ENCODE measurements around the gene IER5L.
"Not testable (repeated sequence)": the region's sequence is repeated elsewhere in the genome, so short reads cannot be mapped to it uniquely, and the experiment has no call there.

The IER5L gene

DNA sequence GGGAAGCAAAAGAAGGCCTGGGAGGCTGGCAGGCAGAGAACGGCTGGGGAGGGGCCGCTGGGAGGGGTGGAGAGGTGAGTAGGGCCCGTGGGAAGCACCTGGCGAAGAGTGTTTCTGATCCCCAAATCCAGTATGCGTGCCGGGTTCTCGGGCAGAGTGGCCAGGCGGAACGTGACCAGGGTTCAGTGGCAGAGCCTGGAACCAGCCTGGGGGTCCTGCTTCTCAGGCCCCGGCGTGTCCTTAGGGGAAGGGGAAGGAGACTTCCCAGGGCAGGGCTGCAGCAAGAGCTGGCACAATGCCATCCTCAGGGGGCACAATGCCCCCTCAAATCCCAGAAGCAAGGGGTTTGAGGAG lies 25.5 kb upstream of the IER5L start:
- DNase-seq (ENCODE audit: low read depth in 3 of 3, low spot score in 1 of 3) = no peak

DNA sequence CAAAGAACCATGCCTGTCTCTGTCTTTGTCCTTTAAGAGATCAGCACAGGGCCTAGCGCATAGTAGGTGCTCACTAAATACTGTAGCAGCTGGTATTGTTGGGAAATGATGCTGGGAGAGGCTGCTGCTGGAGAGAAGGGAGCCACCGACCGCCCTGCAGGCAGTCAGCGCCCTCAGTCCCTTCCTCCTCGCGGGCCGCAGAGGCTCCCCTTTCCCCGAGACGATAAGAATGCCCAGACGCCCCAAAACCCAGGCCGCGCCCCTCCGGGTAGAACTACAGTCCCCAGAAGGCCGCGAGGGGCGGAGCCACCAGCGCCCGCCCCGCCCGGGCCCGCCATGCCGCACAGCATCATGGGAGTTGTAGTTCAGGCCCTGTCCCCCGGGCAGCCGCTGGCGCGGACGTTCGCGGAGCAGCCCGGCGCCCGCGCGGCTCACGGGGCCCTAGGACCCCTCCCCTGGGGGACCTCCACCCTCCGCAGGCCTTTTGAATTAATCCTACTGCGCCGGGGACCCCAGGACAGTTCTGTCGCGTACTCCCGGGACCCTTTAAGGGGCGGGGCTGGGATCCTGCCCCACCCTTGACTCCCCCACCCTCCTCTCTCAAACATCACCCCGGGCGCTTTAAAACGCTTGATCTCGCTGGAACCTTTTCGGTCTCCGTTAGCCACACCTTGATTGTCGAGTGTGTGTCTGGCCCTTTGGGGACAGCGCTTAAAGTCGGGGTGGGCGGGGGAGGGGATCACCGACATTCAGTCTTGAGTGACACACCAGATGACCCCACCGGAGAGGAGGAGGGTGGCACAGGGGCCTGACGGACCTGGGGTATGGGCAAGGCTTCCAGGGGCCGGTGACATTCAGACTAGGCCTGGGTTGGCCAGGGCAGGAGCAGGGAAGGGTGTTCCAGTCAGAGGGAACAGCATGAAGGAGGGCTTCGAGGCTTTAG lies 24.8 kb upstream of the IER5L start:
- DNase-seq (ENCODE audit: low read depth in 3 of 3, low spot score in 1 of 3) = peak; percentile 72 to 89 (median 79)

DNA sequence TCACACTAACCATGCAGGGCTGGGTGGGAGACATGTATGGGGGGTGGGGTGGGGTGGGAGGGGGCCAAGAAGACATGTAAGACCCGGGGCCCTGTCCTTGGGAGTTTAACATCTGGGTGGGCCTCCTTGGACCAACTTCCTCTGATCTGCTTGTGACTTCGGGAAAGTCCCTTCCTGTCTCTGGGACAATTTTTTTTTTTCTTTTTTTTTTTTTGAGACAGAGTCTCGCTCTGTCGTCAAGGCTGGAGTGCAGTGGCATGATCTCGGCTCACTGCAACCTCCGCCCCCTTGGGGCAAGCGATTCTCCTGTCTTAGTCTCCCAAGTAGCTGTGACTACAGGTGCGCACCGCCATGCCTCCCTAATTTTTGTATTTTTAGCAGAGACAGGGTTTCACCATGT lies 23.8 kb upstream of the IER5L start:
- DNase-seq (ENCODE audit: low read depth in 3 of 3, low spot score in 1 of 3) = no peak

DNA sequence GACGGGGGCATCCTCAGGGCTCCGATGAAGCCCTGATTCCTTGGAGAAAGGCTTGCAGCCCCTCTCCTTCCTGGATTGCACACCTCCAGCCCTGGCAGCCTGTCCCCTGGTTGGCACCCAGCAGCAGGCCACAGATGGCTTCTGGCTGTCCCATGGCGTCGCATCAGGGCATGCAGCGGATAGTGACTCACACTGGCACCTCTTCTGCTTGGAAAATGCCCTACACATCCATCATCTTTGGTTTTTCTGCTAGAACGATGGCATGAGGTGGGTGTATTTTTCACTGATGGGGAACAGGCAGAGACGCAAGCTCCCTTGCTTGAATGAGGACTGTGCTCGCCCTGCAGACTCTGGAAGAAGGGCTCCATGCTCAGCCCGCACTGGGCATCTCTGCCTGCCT lies 23.2 kb upstream of the IER5L start:
- DNase-seq (ENCODE audit: low read depth in 3 of 3, low spot score in 1 of 3) = no peak

DNA sequence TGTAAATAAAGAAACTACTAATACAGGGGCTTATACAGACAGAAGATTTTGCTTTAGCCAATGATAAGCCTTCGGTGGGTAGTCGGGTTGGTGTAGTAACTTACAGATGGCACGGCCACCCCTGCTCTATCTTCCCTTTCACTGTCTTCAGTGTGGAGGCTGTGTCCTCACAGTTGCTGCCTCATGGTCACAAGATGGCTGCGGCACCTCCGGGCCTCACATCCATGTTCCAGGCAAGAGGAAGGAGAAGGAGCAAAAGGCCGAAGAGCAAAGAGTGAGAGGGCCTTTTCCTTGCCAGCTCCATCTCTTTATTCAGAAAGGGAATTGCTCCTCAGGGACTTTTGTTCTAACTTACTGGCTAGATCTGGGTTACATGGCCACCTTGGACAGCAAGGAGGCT lies 22.2 kb upstream of the IER5L start:
- no peak for DNase-seq (ENCODE audit: low read depth in 3 of 3, low spot score in 1 of 3)

DNA sequence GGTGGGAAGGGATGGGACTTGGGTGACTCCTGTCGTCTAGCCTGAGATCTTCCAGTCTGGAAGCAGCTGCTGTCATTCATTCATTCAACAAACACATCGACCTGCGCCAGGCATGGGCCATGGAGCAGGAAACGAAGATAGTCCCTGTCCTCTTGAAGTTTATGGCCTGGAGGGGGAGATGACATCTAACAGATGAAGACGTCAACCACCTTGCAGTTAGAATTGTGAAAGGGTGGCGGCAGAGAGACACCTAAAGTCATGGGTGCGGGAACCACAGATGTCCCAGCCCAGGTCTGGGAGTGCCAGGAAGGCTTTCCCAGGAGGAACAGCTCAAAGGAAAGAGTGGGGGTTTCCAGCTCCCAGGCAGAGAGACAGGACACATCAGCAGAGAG lies 21.0 kb upstream of the IER5L start:
- no peak for DNase-seq (ENCODE audit: low read depth in 3 of 3, low spot score in 1 of 3)

DNA sequence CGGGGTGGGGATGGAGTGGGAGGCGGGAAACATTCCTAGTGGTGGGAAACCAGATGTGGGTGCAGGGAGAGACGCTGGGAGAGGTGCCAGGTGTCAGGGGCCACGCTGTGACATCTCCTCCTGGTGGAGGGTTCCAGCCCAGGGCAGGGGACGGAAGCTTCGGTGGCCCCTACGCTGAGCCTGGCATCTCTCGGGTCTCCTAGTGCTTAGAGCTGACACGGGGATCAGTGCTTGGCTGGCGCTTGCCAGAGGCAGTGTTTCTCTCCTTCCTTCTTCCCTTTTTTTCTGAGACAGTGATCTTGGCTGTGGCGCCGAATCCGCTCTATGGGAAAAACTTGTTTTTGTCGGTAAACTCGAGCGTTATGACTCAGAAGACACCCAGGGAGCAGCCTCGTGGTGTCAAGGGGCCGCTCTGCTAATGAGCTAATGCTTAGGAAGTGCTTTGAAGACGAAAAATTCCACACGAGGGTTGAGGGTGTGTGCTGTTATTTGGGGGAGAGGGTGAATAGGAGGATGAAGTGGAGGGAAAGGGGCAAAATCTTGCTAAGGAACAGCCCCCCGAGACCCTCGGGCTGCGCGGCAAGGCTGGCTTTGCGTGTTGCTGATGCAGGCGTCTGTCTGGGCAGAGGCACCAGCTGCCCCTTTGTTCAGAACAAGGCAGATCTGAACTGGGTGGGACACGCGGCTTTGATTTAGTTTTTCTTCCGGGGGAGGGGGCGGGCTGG lies 20.4 kb upstream of the IER5L start:
- no peak for DNase-seq (ENCODE audit: low read depth in 3 of 3, low spot score in 1 of 3)

DNA sequence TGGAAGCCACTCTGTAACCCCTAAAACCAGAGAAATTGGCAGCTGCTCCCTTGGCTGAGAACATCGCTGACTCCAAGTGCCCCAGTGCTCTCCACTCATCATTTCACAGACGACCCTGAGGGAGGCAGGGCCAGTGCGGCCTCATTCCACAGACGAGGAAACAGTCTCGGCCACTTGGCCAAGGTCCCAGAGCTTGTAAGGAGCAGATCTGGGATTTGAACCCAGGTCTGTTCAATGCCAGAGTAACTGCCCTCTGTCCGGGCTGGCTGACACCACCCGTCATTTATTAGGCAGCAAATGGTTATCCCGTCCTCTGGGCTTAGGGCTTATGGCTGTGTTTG lies 19.9 kb upstream of the IER5L start:
- no peak for DNase-seq (ENCODE audit: low read depth in 3 of 3, low spot score in 1 of 3)

DNA sequence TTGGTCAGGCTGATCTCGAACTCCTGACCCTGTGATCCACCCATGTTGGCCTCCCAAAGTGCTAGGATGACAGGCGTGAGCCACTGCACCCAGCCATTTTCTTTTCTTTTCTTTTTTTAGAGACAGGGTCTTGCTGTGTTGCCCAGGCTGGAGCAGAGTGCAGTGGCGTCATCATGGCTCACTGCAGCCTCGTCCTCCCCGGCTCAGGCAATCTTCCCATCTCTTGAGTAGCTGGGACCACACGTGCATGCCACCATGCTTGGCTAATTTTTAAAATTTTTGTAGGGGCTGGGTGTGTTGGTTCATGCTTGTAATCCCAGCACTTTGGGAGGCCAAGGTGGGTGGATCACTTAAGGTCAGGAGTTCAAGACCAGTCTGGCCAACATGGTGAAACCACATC lies 19.0 kb upstream of the IER5L start:
- DNase-seq (ENCODE audit: low read depth in 3 of 3, low spot score in 1 of 3) = not testable (repeated sequence)

DNA sequence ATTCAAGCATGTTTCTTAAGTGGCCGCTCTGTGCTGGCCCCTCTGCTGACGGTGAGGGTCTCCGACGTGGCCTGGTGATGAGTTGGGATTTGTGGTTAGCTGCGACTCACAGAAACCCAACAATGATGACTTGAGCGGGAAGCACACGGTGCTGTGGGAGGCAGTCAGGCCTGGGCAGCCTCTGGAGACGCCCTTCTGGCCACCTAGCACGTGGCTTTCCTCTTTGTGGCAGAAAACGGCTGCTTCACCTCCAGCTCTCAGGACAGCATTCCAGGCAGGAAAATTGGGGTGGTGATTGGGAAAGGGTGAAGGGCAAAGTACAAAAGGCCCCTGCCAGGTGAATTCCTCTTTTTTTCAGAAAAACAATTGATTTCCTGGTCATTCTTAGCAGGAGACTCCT lies 17.5 kb upstream of the IER5L start:
- no peak for DNase-seq (ENCODE audit: low read depth in 3 of 3, low spot score in 1 of 3)

DNA sequence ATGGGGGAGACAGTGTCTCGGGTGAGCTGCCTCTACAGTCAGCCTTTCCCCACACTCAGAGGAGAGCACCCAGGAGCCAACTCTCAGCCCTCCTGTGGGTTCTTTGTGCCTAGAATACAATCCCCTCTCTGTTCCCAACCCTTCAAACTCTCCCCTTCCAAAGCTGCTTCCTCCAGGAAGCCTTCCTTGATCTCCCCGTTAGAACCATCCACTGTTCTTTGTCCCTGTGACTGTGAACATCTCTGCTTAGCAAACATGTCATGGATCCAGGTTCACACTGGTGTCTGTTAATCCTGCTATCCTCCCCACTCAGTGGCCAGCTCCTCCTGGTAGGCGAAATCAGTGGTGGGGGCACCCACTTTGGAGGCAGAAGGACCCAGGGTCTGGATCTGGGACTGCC lies 16.2 kb upstream of the IER5L start:
- no peak for DNase-seq (ENCODE audit: low read depth in 3 of 3, low spot score in 1 of 3)

DNA sequence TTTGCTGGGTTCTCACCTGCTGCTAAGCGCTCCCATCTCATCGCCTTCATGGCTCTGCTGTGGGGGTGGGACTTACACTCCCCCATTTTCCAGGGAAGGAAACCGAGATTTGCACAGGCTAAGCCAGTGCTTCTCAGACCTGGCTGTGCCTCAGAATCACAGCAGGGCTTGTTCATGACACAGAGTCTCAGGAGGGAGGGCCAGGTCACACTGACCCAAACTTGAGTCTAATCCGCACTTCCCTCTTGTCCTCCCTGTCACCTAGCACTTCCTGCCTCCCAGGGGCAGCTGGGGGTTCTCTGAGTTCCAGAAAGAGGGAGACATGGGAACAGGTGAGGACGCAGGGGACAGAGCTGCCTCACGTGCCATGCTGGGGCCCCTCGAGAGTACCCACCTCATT lies 15.6 kb upstream of the IER5L start:
- DNase-seq (ENCODE audit: low read depth in 3 of 3, low spot score in 1 of 3) = no peak

DNA sequence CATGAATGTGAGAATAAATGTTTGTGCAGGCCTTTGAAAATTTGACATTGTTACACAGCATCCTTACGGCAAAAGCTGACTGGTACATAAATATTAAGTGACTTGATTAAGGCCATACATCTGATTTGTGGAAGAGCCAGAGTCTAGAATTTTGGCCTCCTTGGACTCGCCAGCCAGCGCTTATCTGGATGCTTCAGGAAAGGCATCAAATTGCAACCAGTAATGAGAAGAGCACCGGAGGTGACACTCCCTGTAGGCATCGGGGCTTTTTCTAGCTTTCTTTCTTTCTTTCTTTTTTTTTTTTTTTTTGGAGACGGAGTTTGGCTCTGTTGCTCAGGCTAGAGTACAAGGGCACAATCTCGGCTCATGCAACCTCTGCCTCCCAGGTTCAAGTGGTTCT lies 13.2 kb upstream of the IER5L start:
- no peak for DNase-seq (ENCODE audit: low read depth in 3 of 3, low spot score in 1 of 3)

DNA sequence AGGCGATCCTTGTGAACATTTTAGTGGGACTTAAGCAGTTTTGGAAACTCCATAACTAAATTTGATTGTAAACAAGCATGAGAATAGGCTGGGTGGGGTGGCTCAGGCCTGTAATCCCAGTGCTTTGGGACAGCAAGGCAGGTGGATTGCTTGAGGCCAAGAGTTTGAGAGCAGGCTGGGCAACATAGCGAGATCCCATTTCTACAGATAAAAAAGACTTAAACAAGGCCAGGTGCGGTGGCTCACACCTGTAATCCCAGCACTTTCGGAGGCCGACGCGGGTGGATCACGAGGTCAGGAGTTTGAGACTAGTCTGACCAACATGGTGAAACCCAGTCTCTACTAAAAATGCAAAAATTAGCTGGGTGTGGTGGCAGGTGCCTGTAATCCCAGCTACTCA lies 11.9 kb upstream of the IER5L start:
- not testable (repeated sequence) for DNase-seq (ENCODE audit: low read depth in 3 of 3, low spot score in 1 of 3)

DNA sequence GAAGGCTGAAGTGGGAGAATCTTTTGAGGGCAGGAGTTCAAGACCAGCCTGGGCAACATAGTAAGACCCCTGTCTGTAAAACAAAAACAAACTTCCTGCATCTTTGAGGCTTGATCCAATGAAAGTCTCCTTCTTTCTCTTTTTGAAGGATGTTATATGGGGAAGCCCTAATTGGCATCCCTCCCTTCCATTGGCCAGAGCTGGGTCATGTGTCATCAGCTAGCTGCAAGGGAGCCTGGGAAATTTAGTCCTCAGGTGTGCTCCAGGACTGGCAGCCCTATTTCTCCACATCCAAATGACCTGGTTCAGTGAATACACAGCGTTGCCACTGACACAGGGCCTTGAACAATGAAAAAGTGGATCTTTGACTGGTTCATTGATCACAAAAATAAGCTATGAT lies 9.0 kb upstream of the IER5L start:
- DNase-seq (ENCODE audit: low read depth in 3 of 3, low spot score in 1 of 3) = no peak

DNA sequence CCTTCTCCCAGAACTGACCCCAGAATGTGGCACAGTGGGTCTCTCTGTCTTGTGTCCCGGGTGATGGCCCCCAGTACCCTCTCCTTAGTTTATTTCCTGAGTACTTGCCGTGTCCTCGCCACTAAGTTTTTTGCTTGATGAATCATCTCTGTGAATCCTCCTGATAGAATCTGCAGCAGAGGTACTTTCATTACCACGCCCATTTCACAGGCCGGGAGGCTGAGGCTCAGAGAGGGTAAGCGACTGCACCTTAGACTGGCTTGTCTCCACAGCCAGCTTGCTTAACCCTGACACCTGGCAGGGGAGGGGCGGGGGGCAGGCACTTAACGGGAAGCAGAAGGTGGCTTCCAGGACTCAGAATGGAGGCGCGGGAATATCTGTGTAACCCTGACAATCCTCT lies 7.9 kb upstream of the IER5L start:
- DNase-seq (ENCODE audit: low read depth in 3 of 3, low spot score in 1 of 3) = no peak

DNA sequence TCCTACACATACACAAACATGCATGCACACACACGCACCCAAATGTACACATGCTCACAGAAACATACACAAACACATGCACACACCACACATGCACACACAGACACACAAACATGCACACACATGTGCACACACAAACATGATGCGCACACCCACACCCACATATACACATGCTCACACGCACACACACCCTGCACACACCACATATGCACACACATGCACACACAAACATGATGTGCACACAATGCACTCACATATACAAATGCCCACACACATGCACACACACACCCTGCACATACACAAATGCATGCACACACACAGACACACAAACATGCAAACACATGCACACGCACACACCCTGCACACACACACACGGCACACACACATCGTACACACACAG lies 7.3 kb upstream of the IER5L start:
- DNase-seq (ENCODE audit: low read depth in 3 of 3, low spot score in 1 of 3) = no peak

DNA sequence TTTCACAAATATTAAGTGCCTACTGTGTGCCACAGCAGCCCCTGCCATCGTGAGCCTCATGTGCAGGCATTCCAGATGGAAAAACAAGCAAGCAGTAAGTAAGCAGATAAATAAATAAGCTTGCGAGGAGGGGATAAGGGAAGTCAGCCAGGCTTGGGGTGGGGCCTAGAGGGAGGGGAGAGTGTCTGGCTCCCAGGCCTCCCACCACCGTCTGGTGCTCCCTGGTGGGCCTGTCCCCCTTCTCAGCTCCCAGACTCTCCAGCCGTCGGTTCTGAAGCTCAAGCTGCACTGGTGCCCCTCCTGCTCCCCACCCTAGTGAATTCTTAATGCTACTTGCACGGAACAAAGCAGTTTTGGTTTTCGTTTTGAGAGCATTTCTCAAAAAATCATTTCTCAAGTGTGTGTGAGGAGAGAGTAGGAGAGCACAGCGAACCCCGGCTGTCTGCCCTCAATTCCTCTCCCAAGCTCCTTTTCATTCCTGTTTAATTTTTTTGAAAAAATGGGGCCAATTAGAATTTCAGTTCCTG lies 6.6 kb upstream of the IER5L start:
- DNase-seq (ENCODE audit: low read depth in 3 of 3, low spot score in 1 of 3) = no peak

DNA sequence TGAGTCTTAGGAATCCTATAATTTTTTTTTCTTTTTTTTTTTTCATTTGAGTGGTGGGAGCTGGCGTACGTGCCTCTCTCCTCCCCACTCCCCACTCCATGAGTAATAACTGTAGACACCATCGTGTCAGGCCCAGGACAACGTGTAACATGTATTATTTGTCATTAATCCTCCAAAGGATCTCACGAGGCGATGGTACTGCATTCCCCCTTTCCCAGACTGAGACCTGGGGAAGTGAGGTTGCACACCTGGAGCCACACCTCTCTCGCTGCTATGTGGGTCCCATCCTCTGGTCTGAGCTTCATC lies 6.1 kb upstream of the IER5L start:
- DNase-seq (ENCODE audit: low read depth in 3 of 3, low spot score in 1 of 3) = no peak

DNA sequence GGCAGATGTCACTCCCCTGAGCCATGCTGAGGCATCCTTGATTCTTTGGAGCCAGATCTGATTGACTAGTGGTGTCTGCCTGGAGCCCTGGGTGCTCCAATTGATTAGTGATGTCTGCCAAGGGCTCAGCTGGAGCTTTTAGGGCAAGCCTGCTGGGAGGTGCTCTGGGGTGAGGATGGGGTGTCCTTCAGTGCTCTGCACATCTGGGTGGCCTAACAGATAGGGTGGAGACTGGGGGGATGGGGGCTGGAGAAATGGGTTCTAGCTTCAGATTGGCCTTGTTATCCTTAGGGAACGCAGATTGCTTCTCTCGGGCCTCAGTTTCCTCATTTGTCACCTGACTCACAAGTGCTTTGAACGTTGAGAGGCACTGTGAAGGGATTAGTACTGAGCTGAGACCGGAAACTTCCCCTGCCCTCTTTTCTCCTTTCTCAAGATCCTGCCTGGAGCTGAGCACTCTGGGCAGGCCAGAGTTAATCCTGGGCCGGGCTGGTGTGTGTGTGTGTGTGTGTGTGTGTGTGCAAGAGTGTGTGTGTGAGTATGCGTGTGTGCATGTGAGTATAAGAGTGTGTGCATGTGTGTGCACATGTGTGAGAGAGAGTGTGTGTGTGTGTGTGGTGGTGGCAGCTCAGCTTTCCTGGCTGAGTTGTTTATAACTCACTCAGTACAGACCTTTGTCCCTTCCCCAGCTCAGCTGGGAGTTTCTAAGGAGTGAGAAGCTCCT lies 5.6 kb upstream of the IER5L start:
- no peak for DNase-seq (ENCODE audit: low read depth in 3 of 3, low spot score in 1 of 3)

DNA sequence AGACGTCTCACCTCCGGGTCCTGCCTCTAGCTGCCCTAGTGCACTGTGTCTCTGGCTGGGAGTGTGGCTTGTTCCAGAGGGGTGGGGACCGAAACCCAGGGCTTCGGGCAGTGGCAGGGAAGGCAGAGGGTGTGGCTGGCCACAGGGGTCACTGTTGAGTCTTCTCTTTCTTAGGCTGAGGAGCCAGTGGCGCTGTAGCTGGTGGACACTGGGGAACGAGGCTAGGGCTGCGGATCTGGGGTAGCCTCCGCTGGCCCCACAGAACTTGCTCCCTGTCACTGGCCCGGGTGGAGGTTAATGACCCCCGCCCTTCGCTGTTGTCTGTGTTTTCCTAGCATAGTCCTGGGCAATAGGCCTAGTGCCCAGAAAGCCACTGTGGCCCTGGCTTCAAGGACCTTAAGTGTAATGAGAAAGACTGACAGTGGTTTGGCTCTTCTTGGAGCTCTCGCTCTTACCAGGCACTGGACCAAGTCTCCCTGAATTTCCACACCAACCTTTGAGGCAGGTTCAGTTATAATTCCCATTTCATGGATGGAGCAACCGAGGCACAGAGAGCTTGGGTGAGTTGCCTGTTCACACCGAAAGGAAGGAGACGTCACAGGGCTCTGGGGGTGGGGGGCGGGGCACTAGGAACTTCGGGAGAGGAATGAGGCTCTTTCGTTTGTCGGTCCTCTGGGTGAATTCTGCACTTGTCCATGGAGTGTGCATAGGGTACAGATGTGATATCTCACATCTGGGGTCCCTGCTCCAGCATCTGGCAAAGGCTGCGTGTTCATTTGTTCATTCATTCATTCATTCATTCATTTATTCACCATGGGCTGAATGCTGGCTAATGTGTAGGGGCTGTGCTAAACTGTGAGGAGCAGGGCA lies 4.8 kb upstream of the IER5L start:
- no peak for DNase-seq (ENCODE audit: low read depth in 3 of 3, low spot score in 1 of 3)
